Neural cell (in vitro differentiated cells): ENCODE results near the gene DAAM2. TPM values are rescaled to one million over a fixed set of nuclear protein-coding genes. Genes with fewer than 3 reads are reported as not detected.

Experiments used
- H2AFZ ChIP-seq: fragments of 200-600, 300-800 bp; sonication (generic), shearing (Covaris generic); 2 replicates; pipeline ENCODE4 v1.6.0; 2014; ENCODE audit warnings: low read depth, mild to moderate bottlenecking, antibody characterized with exemption, low read length, moderate library complexity
- H3F3A ChIP-seq: fragments of 200-600 bp; shearing (Covaris generic); 2 replicates; pipeline ENCODE4 v1.6.1; 2016; ENCODE audit warnings: mild to moderate bottlenecking, moderate library complexity, mixed read lengths, antibody characterized with exemption, low read length; ENCODE audit not compliant: insufficient read depth, poor library complexity, severe bottlenecking
- H3K27ac ChIP-seq: fragments of 200-600, 300-800 bp; sonication (generic), shearing (Covaris generic); 2 replicates; pipeline ENCODE4 v1.5.1; 2014; ENCODE audit warnings: mild to moderate bottlenecking, low read length, moderate library complexity
- H3K27me3 ChIP-seq: fragments of 300-800, 200-600 bp; sonication (generic), shearing (Covaris generic); 2 replicates; pipeline ENCODE4 v1.6.0; 2014; ENCODE audit warnings: mild to moderate bottlenecking, low read depth, low read length, moderate library complexity; ENCODE audit not compliant: insufficient read depth
- H3K36me3 ChIP-seq: fragments of 300-800, 200-600 bp; sonication (generic), shearing (Covaris generic); 2 replicates; pipeline ENCODE4 v1.5.1; 2014; ENCODE audit warnings: mild to moderate bottlenecking, antibody characterized with exemption, low read length, moderate library complexity; ENCODE audit not compliant: insufficient read depth
- H3K4me2 ChIP-seq: fragments of 300-800, 200-600 bp; sonication (generic), shearing (Covaris generic); 2 replicates; pipeline ENCODE4 v1.6.0; 2014; ENCODE audit warnings: mild to moderate bottlenecking, low read length
- H3K4me3 ChIP-seq: fragments of 300-800, 200-600 bp; sonication (generic), shearing (Covaris generic); 2 replicates; pipeline ENCODE4 v1.5.1; 2014; ENCODE audit warnings: mild to moderate bottlenecking, low read length, moderate library complexity
- H3K79me2 ChIP-seq: fragments of 200-600 bp; shearing (Covaris generic); replicated peaks from 2 replicates; pipeline ENCODE4 v1.6.0; 2014; ENCODE audit warnings: mild to moderate bottlenecking, low read length, moderate library complexity; ENCODE audit not compliant: insufficient read depth
- H3K9ac ChIP-seq: fragments of 300-800, 200-600 bp; sonication (generic), shearing (Covaris generic); 2 replicates; pipeline ENCODE4 v1.6.1; 2016; ENCODE audit warnings: mild to moderate bottlenecking, low read length, mixed read lengths
- H3K9me2 ChIP-seq: fragments of 200-600 bp; shearing (Covaris generic); 2 replicates; pipeline ENCODE4 v1.6.1; 2016; ENCODE audit warnings: mild to moderate bottlenecking, low read length, mixed read lengths; ENCODE audit not compliant: insufficient read depth
- H3K9me3 ChIP-seq: fragments of 200-600, 300-800 bp; sonication (generic), shearing (Covaris generic); 2 replicates; pipeline ENCODE4 v1.6.1; 2016; ENCODE audit warnings: mild to moderate bottlenecking, mixed run types, low read length, moderate library complexity, mixed read lengths
- H4K20me1 ChIP-seq: fragments of 200-600 bp; shearing (Covaris generic); 2 replicates; pipeline ENCODE4 v1.6.1; 2016; ENCODE audit warnings: mild to moderate bottlenecking, mixed run types; ENCODE audit not compliant: insufficient read depth
- EP300 ChIP-seq: fragments of 450-650 bp; conservative IDR thresholded peaks from 2 replicates; pipeline ENCODE4 v1.6.1; 2014; ENCODE audit warnings: antibody characterized with exemption, mild to moderate bottlenecking, moderate library complexity; ENCODE audit not compliant: poor library complexity, severe bottlenecking
- EZH2 ChIP-seq: fragments of 200-600, 300-800 bp; shearing (Covaris generic), sonication (generic); IDR thresholded peaks from 2 replicates; pipeline ENCODE4 v1.6.1; 2014; ENCODE audit warnings: antibody characterized with exemption, low read length, borderline replicate concordance, mild to moderate bottlenecking; ENCODE audit not compliant: insufficient read depth, poor library complexity, severe bottlenecking
- MXI1 ChIP-seq: fragments of 450-650 bp; conservative IDR thresholded peaks from 2 replicates; pipeline ENCODE4 v1.6.1; 2014; ENCODE audit warnings: antibody characterized with exemption, mild to moderate bottlenecking; ENCODE audit not compliant: poor library complexity, severe bottlenecking
- POLR2AphosphoS5 ChIP-seq: IDR thresholded peaks from 2 replicates; pipeline ENCODE4 v1.6.1; 2012
- RAD21 ChIP-seq: fragments of 450-650 bp; conservative IDR thresholded peaks from 2 replicates; pipeline ENCODE4 v1.6.1; 2014; ENCODE audit warnings: antibody characterized with exemption, mild to moderate bottlenecking, moderate library complexity
- SMC3 ChIP-seq: fragments of 450-650 bp; conservative IDR thresholded peaks from 2 replicates; pipeline ENCODE4 v1.6.1; 2014; ENCODE audit warnings: antibody characterized with exemption, mild to moderate bottlenecking, moderate library complexity; ENCODE audit not compliant: poor library complexity
- TAF1 ChIP-seq: IDR thresholded peaks from 2 replicates; pipeline ENCODE4 v1.6.1; 2012; ENCODE audit warnings: low read depth
- polyA plus RNA-seq: library from polyadenylated mRNA; depleted of rRNA; stranded (reverse); fragments of >200 nt; gene quantifications from 2 replicates; pipeline ENCODE4 v1.2.3, GENCODE V29; 2014
- TF ChIP-seq, protein P1 (sequence below): fragments of 450-650 bp; IDR thresholded peaks from 2 replicates; pipeline ENCODE4 v1.5.1; 2014; ENCODE audit warnings: antibody characterized with exemption, mild to moderate bottlenecking, moderate library complexity; ENCODE audit not compliant: poor library complexity, severe bottlenecking
- TF ChIP-seq, protein P2 (sequence below): IDR thresholded peaks from 2 replicates; pipeline ENCODE4 v1.6.1; 2012; ENCODE audit warnings: borderline replicate concordance

DAAM2 gene
- polyA plus RNA-seq, 1 donor from 2014 or later, result 1.2 TPM

DNA sequence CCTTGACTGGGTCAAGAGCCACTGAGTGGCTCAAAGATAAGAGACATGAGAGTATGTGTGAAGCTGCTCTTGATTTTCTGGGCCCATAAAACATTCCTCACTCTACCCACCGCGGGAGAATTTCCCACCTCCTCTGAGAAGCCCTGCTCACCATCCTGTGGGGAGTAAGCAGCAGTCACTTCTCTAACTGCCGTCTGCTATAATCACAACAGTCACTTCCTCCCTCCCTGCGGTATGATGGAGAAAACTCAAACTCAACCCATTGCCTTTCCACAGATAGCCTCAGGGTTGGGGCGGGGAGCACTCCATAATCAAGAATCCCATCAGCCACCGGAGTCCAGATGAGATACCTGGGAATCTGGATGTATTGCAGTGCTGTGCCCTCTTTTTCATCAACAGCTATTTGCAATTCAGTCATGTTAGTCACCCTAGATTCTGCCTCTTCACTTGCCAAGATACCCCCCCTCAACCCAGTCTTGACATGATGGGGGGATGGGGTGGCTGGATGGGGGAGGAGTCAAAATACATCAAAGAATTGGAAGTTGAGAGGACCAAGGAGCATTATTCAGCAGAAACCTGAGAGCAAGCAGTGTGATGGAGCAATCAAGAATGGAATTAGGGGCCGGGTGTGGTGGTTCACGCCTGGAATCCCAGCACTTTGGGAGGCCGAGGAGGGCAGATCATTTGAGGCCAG, 137.0 kb downstream of the DAAM2 start:
- Histone ChIP-seq H3K9me3 (no peaks in the 10 kb centered on the region), H3K79me2 (no peaks in the 10 kb centered on the region), H3K9ac (no peak overlapping the region), H3K27me3 (no peaks in the 10 kb centered on the region), H3K4me2 (no peak overlapping the region), H3K27ac (no peak overlapping the region), H3K36me3 (no peaks in the 10 kb centered on the region), H3F3A (no peaks in the 10 kb centered on the region), H3K9me2 (no peaks in the 10 kb centered on the region), H3K4me3 (no peak overlapping the region), H4K20me1 (no peaks in the 10 kb centered on the region), H2AFZ (no peak overlapping the region)
- no peak for TF ChIP-seq EP300
- TF ChIP-seq, protein P1, sequence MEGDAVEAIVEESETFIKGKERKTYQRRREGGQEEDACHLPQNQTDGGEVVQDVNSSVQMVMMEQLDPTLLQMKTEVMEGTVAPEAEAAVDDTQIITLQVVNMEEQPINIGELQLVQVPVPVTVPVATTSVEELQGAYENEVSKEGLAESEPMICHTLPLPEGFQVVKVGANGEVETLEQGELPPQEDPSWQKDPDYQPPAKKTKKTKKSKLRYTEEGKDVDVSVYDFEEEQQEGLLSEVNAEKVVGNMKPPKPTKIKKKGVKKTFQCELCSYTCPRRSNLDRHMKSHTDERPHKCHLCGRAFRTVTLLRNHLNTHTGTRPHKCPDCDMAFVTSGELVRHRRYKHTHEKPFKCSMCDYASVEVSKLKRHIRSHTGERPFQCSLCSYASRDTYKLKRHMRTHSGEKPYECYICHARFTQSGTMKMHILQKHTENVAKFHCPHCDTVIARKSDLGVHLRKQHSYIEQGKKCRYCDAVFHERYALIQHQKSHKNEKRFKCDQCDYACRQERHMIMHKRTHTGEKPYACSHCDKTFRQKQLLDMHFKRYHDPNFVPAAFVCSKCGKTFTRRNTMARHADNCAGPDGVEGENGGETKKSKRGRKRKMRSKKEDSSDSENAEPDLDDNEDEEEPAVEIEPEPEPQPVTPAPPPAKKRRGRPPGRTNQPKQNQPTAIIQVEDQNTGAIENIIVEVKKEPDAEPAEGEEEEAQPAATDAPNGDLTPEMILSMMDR, result no peak

DNA sequence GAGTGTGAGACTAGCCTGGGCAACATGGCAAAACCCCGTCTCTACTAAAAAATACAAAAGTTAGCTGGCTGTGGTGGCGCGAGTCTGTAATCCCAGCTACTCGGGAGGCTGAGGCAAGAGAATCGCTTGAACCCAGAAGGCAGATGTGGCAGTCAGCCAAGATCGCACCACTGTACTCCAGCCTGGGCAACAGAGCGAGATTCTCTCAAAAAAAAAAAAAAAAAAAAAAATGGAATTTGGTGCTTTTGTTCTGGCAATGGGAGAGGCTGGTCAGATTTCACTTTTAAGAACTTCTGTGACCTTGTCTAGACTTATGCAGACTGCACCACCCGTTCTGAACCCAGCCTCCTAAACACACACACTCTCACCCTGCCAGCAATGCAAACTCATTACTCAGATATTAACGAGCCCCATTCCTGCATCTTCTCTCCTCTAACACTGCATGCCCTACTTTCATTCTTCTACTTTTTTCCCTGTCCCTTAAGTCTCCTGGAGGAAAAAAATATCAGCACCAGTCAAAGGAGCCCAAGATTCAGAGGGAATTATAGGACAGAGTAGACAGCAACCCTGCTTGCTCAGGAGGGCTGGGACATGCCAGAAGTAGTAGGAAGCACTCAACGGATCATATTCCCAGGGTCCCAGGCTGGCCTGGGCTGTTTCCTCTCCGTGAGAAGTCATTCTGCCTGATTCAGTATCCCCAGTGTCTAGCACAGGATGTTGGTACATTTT, 137.7 kb downstream of the DAAM2 start:
- H3K36me3 ChIP-seq, result no peaks in the 10 kb centered on the region
- no peak overlapping the region for H3K4me2 ChIP-seq
- no peaks in the 10 kb centered on the region for H3K79me2 ChIP-seq
- H3K4me3 ChIP-seq, result no peak overlapping the region
- no peaks in the 10 kb centered on the region for H3K9me2 ChIP-seq
- no peak overlapping the region for H3K9ac ChIP-seq
- no peak overlapping the region for H2AFZ ChIP-seq
- H3F3A ChIP-seq, result no peaks in the 10 kb centered on the region
- TF ChIP-seq TAF1 (no peak), EZH2 (no peak), SMC3 (no peak), EP300 (no peak), RAD21 (no peak), MXI1 (no peak), POLR2AphosphoS5 (no peak)
- TF ChIP-seq, protein P1, result no peak
- TF ChIP-seq, protein P2, sequence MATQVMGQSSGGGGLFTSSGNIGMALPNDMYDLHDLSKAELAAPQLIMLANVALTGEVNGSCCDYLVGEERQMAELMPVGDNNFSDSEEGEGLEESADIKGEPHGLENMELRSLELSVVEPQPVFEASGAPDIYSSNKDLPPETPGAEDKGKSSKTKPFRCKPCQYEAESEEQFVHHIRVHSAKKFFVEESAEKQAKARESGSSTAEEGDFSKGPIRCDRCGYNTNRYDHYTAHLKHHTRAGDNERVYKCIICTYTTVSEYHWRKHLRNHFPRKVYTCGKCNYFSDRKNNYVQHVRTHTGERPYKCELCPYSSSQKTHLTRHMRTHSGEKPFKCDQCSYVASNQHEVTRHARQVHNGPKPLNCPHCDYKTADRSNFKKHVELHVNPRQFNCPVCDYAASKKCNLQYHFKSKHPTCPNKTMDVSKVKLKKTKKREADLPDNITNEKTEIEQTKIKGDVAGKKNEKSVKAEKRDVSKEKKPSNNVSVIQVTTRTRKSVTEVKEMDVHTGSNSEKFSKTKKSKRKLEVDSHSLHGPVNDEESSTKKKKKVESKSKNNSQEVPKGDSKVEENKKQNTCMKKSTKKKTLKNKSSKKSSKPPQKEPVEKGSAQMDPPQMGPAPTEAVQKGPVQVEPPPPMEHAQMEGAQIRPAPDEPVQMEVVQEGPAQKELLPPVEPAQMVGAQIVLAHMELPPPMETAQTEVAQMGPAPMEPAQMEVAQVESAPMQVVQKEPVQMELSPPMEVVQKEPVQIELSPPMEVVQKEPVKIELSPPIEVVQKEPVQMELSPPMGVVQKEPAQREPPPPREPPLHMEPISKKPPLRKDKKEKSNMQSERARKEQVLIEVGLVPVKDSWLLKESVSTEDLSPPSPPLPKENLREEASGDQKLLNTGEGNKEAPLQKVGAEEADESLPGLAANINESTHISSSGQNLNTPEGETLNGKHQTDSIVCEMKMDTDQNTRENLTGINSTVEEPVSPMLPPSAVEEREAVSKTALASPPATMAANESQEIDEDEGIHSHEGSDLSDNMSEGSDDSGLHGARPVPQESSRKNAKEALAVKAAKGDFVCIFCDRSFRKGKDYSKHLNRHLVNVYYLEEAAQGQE, result no peak
- H3K9me3 ChIP-seq, result no peaks in the 10 kb centered on the region
- no peaks in the 10 kb centered on the region for H3K27me3 ChIP-seq
- no peak overlapping the region for H3K27ac ChIP-seq
- H4K20me1 ChIP-seq, result no peaks in the 10 kb centered on the region
